ENCODE data around the gene HOXD13.

The HOXD13 gene

DNA sequence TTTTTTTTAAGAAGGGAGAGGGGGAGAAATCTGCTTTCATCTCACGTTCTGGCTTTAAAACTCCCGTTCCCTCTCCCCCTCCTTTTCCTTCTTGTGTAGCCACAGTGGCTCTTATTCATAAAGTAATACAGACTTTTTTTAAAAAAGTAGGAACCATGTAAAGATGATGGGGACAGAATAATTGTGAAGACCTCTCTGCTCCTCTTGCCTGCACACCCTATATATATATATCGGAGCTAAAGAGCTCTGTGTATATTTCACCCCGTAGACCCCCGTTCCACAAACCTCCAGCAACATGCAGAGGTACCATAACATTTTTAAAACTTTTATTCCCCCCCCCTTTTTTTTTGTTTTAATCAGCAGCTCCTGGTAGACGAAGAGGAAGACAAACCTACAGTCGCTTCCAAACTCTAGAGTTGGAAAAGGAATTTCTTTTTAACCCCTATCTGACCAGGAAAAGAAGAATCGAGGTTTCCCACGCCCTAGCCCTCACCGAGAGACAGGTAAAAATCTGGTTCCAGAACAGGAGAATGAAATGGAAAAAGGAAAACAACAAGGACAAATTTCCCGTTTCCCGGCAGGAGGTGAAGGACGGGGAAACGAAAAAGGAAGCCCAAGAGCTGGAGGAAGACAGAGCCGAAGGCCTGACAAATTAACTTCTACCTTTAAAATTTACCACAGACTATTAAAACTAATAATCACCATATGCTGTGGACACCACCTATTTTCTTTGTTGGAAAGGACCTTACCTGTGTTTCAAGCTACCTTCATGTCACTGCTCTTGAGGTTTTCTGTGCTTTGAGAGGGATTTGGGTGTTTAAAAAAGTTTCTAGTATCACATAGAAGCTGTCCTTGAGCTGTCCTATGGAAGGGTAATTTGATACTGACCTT, 38.7 kb downstream of the HOXD13 start:
- intact Hi-C loops (cut with DNase I; ENCODE audit: low total_unique reads): no loop called here
- Histone ChIP-seq H3K36me3 (no peaks in the 10 kb centered on the region), H3K27ac (peak overlapping the region; percentile 79 to 95), H3K27me3 (peaks cover 0 to 41% of the 10 kb centered on the region in 2 donors), H3K4me1 (peaks cover 0 to 54% (median 31%) of the 10 kb centered on the region in 4 donors), H3K9me3 (no peaks in the 10 kb centered on the region), H3K4me3 (peak overlapping the region; percentile 60 to 72)
- TF ChIP-seq, protein P1, sequence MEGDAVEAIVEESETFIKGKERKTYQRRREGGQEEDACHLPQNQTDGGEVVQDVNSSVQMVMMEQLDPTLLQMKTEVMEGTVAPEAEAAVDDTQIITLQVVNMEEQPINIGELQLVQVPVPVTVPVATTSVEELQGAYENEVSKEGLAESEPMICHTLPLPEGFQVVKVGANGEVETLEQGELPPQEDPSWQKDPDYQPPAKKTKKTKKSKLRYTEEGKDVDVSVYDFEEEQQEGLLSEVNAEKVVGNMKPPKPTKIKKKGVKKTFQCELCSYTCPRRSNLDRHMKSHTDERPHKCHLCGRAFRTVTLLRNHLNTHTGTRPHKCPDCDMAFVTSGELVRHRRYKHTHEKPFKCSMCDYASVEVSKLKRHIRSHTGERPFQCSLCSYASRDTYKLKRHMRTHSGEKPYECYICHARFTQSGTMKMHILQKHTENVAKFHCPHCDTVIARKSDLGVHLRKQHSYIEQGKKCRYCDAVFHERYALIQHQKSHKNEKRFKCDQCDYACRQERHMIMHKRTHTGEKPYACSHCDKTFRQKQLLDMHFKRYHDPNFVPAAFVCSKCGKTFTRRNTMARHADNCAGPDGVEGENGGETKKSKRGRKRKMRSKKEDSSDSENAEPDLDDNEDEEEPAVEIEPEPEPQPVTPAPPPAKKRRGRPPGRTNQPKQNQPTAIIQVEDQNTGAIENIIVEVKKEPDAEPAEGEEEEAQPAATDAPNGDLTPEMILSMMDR (IDR thresholded peaks at IDR 0.05): no peak
- no peak for DNase-seq

DNA sequence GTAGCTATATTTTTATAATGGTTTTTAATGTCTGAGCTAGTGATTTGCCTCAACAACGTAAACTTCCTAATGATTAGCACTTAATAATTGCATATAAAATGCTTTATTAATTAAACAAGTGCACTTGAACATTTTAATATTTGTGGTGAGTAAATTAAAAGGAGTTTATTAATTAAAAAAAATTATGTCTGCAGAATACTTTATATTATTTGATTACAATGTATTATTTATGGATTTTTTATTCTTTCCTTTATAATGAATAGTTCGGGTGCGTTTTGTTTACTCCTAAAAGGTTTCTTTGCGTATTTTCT, 39.3 kb downstream of the HOXD13 start:
- Histone ChIP-seq H3K4me3 (no peak overlapping the region), H3K4me1 (peaks cover 0 to 60% (median 34%) of the 10 kb centered on the region in 4 donors), H3K36me3 (no peaks in the 10 kb centered on the region), H3K27ac (no peak overlapping the region), H3K27me3 (peaks cover 0 to 44% of the 10 kb centered on the region in 2 donors), H3K9me3 (no peaks in the 10 kb centered on the region)
- DNase-seq: no peak
- intact Hi-C loops (cut with DNase I; ENCODE audit: low total_unique reads): no loop called here
- TF ChIP-seq, protein P1 (IDR thresholded peaks at IDR 0.05): no peak

DNA sequence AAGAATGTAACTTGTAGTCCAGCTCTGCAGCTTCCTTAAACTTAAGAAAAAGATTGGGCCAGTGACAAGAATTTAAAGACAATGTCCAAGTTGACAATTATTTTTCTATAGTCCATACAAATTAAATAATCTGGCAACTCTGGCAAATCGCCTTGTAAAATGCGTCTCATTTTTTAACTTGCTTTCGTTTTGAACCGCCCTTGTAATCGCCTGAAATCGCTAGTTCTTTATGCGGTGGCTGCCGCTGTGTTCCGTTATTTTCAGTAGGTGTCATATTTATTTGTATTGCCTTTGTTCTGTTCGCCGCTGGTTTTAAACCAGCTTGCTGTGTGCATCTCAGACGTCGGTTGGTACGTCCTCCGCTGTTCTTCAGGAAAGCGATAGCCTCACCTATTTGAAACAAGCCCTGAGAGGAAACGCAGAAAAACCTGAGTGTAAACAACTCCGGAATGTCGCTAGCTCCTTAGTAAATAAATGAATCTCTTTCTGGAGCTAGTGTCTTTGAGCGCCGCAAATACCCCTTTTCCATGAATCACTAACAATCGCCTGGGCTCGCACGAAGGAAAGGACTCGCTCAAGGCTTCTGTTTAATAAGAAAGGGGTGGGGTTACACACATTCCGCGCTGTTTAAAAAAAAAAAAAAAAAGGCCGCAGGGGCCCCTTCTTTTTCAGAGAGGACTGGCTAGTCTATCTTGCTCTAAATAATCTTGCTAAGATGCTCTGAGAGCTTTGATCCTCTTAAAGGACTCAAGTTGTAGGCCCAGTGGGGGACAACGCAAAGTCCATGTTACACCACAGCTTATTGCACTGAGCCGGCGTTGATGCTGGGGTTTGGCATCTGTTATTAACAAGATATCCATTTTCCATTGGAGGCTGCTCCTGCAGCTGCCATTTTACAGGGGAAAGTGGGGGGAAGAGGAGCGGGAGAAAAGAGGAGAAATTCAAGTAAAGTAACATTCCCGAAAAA, 40.0 kb downstream of the HOXD13 start:
- peaks cover 0 to 50% of the 10 kb centered on the region in 2 donors for H3K27me3 ChIP-seq
- no peak overlapping the region for H3K27ac ChIP-seq
- TF ChIP-seq, protein P1 (IDR thresholded peaks at IDR 0.05): no peak
- DNase-seq: no peak
- H3K4me1 ChIP-seq: peaks cover 0 to 61% (median 39%) of the 10 kb centered on the region in 4 donors
- peak overlapping the region in 1 of 2 donors; percentile 10 for H3K4me3 ChIP-seq
- H3K9me3 ChIP-seq: no peaks in the 10 kb centered on the region
- intact Hi-C loops (cut with DNase I; ENCODE audit: low total_unique reads): no loop called here
- no peaks in the 10 kb centered on the region for H3K36me3 ChIP-seq

DNA sequence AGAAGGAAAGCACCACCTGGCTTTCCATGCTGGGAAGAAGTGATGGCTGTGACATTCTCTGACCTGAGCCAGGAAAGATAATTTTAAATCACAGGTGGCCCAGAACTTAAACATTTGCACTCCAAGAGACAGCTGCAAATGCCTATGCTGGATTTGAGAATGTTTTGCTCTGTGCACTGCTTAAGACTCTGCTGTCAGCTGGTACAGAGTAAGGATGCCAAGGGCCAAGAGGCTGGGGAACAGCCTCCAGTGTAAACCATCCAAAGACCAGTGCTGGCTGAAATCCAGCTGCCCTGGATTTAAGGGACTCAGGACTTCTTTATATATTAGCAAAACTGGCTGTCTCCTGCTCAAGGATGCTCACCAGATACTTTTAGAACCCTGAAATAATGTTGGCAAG, 40.9 kb downstream of the HOXD13 start:
- intact Hi-C loops (cut with DNase I; ENCODE audit: low total_unique reads): no loop called here

DNA sequence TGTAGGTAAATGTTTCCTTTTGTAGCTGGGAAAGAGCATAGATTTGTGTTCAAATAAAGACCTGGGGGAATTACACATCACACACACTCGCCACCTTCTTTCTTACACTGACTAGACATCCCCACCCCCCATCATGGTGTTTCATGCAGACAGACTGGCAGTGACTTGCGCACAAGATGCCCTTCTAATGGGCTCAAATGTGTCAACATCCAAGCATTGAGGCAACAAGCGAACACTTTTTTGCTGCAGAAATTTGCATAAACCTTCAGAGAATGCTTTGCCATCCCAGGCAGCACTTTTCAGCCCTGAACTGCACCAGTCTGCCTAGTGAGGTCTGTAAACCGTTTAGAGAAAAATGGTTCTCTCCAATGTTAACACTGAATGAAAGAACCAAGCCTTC, 41.5 kb downstream of the HOXD13 start:
- TF ChIP-seq, protein P1 (IDR thresholded peaks at IDR 0.05): no peak
- H3K4me3 ChIP-seq: no peak overlapping the region
- H3K27me3 ChIP-seq: peaks cover 0 to 36% of the 10 kb centered on the region in 2 donors
- peaks cover 0 to 55% (median 33%) of the 10 kb centered on the region in 4 donors for H3K4me1 ChIP-seq
- intact Hi-C loops (cut with DNase I; ENCODE audit: low total_unique reads): no loop called here
- DNase-seq: no peak
- no peaks in the 10 kb centered on the region for H3K9me3 ChIP-seq
- H3K27ac ChIP-seq: no peak overlapping the region
- H3K36me3 ChIP-seq: no peaks in the 10 kb centered on the region

More for the DNA sequence above, 40.9 kb downstream of the HOXD13 start:
- no peak overlapping the region for H3K27ac ChIP-seq
- no peaks in the 10 kb centered on the region for H3K36me3 ChIP-seq
- peaks cover 0 to 61% (median 39%) of the 10 kb centered on the region in 4 donors for H3K4me1 ChIP-seq
- H3K9me3 ChIP-seq: no peaks in the 10 kb centered on the region
- peaks cover 0 to 42% of the 10 kb centered on the region in 2 donors for H3K27me3 ChIP-seq
- TF ChIP-seq, protein P1 (IDR thresholded peaks at IDR 0.05): no peak
- no peak for DNase-seq
- H3K4me3 ChIP-seq: no peak overlapping the region
